NCI-H187 (cell line): ENCODE measurements around the gene ZNF541.

Experiments used
- DNase-seq, 2 experiments: peaks; one replicate each; lab custom pipeline; 2025; lab: John Stamatoyannopoulos, UW

ZNF541 gene, protein sequence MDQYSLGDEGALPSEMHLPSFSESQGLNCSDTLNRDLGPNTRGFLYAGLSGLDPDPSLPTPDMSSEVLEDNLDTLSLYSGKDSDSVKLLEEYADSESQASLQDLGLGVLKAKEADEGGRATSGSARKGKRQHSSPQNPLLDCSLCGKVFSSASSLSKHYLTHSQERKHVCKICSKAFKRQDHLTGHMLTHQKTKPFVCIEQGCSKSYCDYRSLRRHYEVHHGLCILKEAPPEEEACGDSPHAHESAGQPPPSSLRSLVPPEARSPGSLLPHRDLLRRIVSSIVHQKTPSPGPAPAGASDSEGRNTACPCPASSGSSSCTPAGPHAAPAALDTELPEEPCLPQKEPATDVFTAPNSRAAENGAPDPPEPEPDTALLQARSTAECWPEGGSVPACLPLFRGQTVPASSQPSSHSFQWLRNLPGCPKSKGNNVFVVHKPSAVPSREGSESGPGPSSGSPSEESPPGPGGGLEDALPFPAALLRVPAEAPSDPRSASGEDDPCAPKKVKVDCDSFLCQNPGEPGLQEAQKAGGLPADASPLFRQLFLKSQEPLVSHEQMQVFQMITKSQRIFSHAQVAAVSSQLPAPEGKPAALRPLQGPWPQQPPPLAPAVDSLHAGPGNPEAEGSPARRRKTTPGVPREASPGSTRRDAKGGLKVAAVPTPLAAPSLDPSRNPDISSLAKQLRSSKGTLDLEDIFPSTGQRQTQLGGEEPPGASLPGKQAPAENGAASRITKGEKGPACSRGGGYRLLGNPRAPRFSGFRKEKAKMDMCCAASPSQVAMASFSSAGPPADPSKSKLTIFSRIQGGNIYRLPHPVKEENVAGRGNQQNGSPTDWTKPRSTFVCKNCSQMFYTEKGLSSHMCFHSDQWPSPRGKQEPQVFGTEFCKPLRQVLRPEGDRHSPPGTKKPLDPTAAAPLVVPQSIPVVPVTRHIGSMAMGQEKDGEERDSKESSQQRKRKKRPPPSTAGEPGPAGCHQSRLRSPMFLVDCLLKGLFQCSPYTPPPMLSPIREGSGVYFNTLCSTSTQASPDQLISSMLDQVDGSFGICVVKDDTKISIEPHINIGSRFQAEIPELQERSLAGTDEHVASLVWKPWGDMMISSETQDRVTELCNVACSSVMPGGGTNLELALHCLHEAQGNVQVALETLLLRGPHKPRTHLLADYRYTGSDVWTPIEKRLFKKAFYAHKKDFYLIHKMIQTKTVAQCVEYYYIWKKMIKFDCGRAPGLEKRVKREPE (N-terminal part only)

DNA sequence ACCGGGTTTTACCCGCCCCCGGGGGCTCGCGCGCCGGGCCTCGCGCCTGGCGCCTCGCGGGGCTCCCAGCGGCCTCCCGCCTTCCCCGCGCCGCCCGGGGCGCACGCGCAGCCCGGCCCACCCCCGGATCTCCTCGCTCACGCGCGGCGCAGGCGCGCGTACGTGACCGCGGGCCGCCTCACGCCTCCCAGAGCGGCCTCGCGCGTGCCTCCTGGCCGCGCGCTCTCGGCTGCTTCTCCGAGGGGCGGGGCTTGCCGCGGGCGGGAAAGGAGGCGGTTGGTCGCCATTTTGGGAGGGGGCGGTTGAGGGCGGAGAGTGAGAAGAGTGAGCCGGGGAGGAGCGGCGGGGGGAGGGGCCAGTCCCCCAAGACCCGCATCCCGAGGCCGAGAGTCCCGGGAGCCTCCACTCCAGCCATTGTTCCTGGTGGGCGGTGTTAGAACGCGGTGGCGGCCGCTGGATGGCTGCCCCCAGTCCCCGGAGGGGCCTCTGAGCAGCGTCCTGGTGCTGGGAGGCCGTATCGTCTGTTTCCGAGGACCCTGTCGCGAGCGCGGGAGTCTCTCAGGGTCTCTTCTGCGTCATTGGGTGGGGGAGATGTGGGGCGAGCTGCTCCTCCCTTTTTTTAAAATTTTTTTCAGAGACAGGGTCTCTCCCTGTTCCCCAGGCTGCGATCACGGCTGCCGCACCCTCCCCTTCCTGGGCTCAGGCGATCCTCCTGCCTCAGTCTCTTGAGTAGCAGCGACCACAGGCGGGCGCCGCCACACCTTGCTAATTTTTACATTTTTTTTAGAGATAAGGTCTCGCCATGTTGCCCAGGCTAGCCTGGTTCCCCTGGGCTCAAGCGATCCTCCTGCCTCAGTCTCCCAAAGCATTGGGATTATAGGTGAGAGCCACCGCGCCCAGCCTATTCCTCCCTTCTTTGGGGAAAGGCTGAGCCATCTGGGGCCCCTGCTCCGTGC, at the start of gene ZNF541:
Gene ZNF541 (minus strand): TSS at position 78 of the 956 bp plus-strand sequence. CDS start 17,292 bp downstream, outside the sequence.
- DNase-seq, result no peak

DNA sequence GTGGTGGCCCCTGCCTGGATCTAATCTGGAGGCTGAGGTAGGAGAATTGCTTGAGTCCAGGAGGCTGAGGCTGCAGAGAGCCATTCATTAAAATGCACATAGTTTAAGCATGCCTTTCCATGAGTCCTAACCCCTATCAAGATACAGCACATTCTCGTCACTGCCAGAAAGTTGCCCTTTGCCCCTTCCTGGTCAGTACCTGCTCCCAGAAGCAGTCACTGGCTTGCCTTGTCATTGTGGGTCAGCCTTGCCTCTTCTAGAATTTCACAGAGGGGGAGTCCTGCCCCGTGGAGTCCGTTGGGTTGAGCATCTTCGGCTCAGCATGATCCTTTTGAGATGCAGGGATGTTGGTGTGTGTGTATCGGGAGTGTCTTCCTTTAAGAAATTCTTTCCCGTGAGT, 46.8 kb upstream of the ZNF541 start:
- no peak for DNase-seq

DNA sequence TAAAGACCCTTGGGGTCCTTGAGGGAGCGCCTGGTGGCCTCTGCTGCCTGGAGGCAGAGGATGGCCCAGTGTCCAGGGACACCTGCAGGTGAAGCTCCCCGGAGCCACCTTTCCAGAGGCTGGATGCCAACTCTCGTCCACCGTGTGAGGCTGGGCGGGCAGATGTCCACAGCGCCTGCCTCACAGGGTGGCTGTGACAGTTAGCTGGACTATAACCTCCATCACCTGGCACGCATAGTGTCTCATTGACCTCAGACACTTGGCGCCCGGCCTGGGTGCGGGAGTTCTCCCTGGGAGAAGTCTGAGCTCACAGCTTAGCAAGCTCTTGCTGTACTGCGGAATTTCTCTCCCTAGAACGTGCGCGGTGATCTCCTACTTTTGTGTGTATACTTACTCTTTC, 45.8 kb upstream of the ZNF541 start:
- DNase-seq, result no peak

DNA sequence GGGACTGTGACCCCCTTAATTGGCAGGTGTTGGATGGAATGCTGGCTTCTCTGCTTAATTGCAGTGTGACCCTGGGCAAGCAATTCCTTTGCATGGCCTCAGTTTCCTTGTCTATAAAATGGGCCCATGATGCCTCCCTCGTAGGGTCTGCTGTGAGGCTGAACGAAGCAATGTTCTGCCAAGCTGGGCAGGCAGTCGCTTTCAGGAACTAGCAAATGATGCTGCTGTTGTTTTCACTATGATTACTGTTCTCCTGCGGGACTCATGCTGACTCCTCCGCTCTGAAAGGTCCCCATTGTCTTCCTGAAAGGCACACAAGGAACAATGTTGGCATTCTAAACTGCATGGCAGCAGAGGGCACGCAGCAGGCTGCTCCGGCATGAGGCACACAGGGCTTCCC, 42.8 kb upstream of the ZNF541 start:
- no peak for DNase-seq

DNA sequence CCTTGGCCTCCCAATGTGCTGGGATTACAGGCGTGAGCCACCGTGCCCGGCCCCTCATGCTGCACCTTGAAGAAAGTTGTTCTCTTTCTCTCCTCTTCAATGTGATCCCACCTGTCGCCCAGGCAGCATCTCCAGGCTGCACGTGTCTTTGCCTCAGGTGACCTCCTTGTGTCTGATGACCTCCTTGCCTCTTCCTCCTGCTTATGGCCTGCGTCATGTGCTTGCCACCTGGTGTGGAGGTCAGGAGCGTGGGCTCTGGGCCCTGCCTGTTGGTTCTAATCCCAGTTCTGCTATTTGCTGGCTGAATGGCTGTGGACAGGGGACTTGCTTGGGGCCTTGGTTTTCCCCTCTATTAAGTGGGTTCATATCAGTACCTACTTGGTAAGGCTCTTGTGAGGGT, 42.3 kb upstream of the ZNF541 start:
- DNase-seq, result no peak

DNA sequence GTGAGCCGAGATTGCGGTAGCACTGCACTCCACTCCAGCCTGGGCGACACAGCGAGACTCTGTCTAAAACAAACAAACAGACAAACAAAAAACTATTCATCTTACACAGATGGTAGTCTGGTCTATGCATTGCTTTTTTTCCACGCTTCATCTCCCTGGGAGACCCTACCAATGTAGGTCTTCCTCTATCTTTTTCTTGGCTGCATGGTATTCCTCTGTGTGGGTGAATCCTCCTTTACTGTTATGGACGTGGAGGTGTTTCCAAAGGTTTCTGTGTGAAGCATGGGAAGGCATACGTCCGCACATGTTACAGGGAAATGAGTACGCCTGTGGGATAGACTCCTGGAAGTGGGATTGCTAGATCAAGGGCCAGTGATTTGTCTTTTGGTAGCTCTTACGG, 41.6 kb upstream of the ZNF541 start:
- DNase-seq, result no peak

DNA sequence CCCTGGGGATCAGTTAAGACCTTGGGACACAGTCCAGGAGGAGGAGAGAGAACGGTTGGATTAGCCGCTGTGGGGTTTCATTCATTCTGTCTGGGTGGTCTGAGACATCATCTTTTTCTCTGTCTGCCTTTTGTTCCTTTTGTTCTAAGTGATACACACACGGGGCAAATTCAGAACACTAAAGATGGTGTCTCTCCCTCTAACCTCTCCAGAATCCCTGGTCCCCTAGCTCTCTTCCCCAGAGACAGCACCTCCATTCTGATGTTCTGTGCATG, 41.0 kb upstream of the ZNF541 start:
- DNase-seq, result no peak

DNA sequence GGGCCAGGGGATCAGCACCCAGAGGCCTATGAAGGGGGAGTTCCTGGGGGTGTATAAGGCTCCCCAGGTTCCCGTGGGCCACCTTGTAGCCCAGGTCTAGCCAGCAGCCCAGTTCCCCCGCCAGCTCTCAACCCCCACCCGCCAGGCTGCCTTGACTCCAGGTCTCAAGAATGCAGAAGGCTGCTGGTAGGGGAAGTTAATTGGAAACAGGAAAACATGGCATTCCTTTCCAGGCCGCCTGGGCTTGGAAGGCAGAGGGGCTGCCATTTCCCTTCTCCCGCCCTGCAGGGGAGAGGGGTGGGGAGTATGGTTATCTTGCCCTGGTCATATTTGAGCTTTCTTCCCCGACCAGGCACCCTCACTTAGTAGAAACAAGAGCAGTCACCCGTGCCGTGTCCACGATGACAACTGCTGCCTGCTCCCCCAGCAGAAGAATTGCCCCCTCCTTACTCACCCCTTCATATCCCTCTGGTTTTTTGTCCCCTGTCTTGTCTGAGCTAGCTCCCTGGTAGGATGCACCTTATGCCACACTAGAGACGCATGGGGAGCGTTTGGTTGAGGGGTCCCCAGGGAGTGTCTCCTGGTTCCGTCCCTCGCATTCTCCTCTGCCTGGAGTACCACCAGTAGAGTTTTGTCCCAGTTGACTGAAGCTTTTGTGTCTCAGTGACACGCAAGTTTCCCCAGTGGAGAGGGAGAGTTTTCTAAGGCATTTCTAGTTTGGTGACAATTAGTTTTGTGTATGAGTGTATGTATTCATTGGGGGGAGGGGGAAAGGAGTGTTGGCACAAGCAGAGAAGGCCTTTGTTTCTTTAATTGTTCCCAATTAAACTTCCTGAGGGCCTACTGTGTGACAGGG, 40.4 kb upstream of the ZNF541 start:
- DNase-seq, result no peak

DNA sequence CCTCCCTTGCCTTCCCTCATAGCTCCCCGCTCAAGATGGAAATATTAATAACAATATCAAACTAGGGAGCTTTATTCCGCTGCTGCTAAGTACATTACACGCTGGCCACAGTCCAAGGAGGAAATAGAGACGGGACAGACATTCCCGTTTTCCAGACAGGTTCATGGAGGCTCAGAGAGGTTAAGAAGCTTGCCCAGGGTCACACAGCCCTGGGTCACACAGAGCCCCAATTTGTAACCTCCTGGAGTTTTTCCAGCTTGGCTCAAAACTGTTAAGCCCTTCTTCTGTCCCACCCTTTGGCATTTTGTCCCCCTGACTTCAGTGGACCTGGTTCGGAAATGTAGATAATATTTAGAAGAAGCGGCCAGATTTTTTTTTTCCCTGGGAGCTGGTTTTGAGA, 38.0 kb upstream of the ZNF541 start:
- no peak for DNase-seq

DNA sequence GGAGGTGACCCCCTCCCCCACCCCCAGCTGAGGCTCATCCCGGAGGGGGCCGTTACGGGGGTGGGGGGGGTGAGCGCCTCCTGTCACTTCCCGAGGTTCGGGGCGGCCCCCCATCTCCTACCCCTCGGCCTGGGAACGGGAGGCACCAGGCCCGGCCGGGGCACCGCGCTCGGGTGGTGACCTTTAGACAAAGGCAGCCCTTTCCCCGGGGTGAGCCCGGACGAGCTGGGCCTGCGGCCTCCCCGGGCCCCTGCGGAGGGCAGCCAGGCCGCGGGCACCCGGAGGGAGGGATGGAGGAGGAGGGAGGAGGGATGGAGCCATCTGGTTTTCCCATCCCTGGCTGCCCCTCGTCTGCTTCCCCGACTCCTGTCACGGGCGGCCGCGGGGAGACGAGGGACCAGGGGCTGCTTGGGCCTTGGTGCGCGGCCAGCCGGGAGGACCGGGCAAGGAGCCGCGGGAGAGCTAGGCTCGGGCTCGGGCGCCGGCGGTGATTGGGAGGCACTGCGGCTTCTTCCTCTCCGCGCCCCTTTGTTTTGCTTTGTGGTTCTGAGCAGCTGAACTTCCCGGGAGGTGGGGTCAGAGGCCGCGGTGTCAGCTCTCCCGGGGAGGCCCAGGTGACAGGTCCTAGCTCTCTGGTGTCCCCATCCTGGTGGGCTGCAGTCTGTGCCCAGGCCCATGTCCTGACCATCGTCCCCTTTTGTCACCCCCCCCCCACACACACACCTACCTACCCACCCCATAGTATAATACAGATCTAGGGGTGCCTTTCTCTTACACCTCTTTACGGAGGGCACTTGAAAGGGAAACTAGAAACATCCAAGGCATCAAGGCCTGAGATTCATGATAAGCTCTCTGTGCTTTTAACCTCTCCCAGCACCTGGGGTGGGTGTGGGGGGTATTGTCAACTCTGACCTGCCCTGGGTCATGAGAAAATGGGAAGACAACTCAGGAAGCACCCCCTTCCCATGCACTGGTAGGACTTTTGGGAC, 37.3 kb upstream of the ZNF541 start:
- no peak for DNase-seq

DNA sequence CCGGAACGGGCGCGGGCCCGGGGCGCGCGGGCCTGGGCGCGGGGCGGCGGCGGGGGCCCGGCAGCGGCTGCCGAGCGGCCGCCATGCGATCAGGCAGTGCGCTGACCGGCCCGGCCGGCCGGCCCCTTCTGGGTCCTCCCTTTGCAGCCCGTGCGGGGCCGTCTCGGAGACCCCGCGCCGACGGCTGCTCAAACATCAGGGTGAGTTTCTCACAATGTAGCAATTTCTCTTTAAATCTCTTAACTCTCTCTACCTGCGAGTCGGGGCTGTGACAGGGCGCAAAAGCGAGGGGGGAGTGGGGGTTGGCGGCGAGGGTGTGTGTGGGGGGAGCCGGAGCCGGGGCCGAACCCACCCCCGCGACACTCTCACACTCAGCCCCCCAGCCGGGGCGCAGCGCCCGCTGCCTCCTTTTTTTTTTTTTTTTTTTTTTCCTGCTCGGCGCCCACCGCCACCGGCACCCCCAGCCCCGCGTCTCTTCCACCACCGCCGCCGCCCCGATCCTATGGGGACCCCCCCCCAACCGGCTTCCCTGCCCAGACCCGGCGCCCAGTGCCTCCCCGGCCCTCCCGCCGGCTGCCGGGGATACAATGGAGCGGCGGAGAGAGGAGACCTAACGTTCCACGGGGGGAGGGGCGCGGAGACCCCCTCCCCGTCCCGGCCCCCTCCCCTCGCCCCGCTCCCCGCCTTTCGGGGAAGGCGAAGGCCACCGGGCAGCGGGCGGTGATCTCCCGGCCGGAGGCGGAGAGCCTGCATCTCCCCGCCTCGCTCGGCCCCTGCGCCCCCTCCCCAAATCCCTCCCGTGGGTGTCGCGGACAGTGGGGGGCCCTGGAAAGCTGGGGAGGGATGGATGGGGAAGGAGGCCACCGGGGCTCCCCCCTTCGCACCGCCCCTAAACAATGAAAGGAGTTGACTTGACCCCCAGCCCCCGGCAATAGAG, 36.3 kb upstream of the ZNF541 start, which contains the start of gene BICRA:
Gene BICRA (plus strand): TSS at position 166 of the 937 bp plus-strand sequence. CDS start 64,441 bp downstream, outside the sequence.
- DNase-seq, result peak; percentile 47 to 73

DNA sequence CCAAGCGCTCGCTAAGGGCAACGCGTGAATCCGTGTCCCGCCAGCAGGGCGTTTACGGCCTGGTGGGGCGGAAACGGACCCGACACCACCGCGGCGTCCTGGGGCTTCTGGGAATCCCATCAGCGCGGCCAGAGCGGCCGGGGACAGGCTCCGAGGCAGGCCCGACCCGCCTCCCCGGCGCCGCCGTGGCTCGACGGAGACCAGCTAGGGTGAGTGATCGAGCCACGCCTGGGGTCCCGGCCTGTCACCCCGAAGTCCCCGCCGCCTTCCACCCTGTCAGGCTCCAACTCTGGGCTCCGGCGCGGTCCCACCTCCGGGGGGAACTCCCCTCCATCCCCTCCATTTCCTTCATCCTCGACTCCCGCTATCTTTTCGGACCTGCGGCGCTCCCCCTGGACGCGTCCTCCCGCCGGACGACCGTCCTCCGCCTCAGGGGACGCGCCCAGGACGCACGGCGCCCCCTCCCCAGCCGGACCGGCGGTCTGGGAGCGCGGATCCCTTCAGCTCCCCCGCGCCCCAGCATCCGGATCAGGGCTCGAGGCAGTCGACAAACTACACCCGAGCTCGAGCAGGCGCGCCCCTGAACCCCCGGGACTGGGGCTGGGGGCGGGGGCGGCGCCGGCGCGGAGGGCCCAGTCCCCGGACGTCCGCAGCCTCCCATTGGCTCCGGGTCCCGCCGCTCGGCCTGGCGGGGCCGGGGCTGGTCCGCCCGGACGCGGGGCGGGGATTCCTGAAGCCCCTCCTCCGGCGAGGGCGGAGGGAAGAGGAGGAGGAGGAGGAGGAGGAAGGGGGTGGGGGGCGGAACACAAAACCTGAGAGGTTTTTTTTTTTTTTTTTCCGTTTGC, 35.3 kb upstream of the ZNF541 start:
- peak; percentile 75 to 91 for DNase-seq

DNA sequence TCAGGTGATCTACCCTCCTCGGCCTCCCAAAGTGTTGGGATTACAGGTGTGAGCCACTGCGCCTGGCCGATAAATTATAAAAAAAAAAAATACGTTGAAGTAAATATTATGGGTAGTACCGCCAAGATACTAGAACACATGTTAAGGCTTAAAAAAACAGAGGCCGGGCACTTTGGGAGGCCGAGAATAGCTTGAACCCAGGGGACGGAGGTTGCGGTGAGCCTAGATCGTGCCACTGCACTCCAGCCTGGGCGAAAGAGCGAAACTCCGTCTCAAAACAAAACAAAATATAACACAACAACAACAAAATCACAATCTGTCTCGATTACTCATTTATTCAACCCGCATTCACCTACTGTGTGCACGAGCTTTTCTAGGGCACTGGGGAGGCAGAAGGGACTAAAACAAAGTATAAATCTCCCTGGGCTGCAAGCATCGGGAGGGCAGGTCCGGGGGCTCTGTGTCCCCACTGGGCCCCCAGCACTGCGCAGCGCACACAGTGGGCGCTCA, 34.7 kb upstream of the ZNF541 start:
- no peak for DNase-seq

DNA sequence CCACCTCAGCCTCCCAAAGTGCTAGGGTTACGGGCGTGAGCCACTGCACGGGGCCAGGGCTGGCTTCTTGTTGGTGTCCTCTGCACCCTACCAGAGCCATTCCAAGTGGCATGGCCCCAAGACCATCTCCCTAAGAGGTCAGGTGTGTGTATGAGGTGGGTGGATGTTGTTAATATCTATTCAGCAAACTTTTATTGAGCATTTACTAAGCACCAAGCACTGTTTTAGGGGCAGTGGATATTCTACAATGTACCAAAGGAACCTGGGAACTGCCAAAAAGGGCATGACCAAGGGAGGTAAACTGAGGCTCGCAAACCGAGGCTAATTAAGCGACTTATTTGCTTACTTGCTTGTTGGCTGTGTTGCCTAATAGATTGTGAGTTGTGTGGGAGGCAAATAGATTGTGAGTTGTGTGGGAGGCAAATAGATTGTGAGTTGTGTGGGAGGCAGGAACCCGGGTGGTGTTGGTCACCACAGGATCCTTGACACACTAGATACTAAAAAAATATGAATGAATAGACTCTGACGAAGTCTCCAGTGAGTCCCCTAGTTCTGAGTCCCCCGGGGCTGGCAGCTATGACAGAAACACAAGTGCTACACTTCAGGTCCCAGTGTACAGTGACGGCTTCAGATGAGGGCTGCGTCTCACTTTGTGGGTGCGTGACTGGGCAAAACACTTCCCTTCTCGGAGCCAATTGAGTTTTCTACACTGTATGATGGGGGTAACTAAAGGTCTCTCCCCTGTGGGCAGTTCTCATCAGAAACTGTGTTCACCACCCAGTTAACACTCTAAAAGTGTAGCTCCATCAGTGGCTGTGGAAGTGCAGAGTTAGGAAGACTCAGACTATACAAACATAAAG, 31.0 kb upstream of the ZNF541 start:
- DNase-seq, result no peak

DNA sequence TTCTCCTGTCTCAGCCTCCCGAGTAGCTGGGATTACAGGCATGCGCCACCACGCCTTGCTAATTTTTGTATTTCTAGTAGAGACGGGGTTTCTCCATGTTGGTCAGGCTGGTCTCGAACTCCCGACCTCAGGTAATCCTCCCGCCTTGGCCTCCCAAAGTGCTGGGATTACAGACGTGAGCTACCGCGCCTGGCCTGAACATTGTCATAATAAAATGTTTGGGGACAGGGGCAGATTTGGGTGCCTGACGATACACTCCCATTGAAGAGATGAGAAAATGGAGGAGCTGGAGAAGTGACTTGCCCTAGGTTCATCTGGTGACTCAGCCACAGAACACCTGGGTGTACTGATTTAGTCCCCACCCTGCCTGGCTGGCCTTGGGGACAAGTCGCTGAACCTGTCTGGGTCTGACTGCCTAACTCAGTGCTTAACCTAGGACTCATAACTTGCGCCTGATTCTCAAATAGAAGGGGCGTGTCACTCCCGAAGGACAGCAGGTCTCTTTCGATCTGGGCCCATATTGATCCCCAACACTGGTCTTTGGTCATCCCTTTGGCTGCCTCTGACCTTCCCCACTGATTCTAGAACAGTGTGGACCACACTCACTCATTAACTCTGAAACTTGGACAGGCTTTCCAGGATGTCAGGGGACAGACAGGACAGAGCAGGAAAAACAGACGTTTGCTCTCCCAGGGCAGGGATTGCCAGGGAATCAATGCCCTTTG, 28.4 kb upstream of the ZNF541 start:
- no peak for DNase-seq
